Measurements from ENCODE around the gene MMP21. TPM values are rescaled to one million over a fixed set of nuclear protein-coding genes. Genes with fewer than 3 reads are reported as not detected.

MMP21 gene
- total RNA-seq (2022; extraction: Qiagen RNA extraction; ENCODE audit: low read depth): 0.05 TPM in 1 of 5 replicates, not detected in the others

DNA sequence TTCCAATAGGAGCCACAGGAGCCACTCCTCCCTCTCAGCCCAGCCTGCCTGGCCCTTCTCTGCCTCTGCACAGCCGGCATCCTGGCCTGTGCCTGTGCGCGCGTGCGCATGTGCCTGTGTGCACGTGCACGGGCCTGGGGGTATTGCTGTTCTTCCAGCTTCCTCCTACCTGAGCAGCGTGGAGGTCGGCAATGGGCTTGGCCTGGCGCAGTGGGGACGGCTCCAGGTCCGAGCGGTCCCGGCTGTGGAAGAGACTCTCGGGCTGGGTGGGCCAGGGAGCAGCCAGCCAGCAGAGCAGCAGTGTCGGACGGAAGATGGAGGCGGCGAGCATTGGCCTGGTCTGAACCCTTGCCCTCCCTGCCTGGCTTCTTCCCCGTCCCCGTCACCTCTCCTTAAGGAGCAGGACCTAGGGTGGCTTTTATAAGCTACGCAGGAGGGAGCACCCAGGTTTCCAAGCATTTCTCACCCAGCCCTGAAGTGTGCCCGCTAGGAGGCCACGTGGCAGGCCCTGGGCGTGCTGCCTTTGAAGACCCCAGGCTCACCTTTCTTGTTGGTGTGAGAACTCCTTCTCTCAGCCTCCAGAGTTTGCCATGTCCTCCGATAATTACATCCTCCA, at the start of gene MMP21:
Gene MMP21 (minus strand): TSS at position 331 of the 616 bp plus-strand sequence. CDS start 0 bp downstream, at position 331.

DNA sequence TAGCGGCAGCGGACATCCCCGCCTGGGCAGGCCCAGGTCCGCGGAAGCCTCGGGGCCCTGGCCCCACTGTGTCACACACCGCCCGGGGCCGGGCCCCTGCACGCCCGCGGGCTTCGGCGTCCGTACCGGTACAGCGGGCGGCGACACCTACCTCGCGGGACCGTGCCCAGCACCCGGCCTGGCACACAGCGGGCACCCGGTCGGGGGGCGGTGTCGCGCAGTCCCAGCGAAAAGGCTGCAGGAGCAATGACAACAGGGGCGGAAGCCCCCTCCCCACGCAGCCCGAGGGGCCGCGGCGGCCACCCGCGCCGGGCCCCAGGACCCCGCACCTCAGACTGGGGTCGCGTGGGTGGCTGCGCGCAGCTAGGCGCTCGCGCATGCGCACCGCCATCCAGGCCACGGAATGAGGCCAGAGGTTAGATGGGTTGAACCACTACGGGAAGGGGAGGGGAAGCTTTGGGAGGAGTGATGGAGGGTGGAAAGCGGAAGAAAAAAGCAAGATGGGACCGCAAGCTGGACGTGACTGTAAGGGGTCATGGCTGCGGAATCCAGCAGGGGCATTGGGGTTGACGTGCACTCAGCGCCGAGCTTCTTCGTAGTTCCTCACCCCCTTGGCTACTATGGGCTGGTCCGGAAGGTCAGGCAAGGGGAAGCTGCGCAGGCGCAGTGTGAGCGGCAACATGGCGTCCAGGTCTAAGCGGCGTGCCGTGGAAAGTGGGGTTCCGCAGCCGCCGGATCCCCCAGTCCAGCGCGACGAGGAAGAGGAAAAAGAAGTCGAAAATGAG, 47.4 kb upstream of the MMP21 start, which contains the start of the genes BCCIP and UROS:
Gene BCCIP (plus strand): TSS at position 669 of the 785 bp plus-strand sequence. CDS start 12 bp downstream, at position 681.
Gene UROS (minus strand): TSS at position 381 of the 785 bp plus-strand sequence. CDS start 6,759 bp downstream, outside the sequence.

GRCh38 chr10:125719173-125720001, 56.2 kb downstream of the MMP21 start, which contains the start of gene EDRF1:
Gene EDRF1, plus strand, starts transcription at chr10:125719709. Its CDS starts 99 bp downstream, at chr10:125719808.

Other genes with a start within 250 kb of the MMP21 start
- not detected in 5 replicates for gene TEX36, start 92.7 kb downstream of the MMP21 start, total RNA-seq (2022; extraction: Qiagen RNA extraction; ENCODE audit: low read depth)
- gene EDRF1, start 56.1 kb downstream of the MMP21 start, total RNA-seq (2022; extraction: Qiagen RNA extraction; ENCODE audit: low read depth): 10.7 to 19.1 TPM (median 16.9 TPM) in 5 replicates
- gene UROS, start 47.4 kb upstream of the MMP21 start, total RNA-seq (2022; extraction: Qiagen RNA extraction; ENCODE audit: low read depth): 61.2 to 69.0 TPM (median 63.8 TPM) in 5 replicates
- gene BCCIP, start 47.7 kb upstream of the MMP21 start, total RNA-seq (2022; extraction: Qiagen RNA extraction; ENCODE audit: low read depth): 108 to 162 TPM (median 124 TPM) in 5 replicates
- 32.9 to 49.2 TPM (median 46.9 TPM) in 5 replicates for gene DHX32, start 105.5 kb upstream of the MMP21 start, total RNA-seq (2022; extraction: Qiagen RNA extraction; ENCODE audit: low read depth)
- 2.4 to 3.8 TPM (median 3.0 TPM) in 5 replicates for gene FANK1, start 120.7 kb upstream of the MMP21 start, total RNA-seq (2022; extraction: Qiagen RNA extraction; ENCODE audit: low read depth)